ENCODE data around the gene SYCN.

The SYCN gene

DNA sequence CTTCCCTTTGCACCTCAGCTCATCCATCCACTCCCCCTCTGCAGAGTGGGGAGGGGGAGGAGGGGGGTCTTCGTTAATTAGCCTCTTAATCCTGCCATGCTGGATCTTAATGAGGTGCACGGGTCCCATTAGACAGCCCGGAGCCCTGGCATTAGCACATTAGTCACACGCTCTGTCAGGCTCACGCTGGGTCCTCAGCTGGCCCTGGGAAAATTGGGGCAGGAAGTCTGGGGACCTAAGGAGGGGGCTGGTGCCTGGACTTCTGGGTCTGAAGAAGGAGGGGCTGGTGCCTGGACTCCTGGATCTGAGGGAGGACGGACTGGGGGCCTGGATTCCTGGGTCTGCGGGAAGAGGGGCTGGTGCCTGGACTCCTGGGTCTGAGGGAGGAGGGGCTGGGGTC lies 7.7 kb downstream of the SYCN start:
- no peak for DNase-seq (ENCODE audit: extremely low read depth in 1 of 2, low read depth in 1 of 2)

- no peak for DNase-seq (ENCODE audit: extremely low read depth in 1 of 2, low read depth in 1 of 2)
Measured at GRCh38 chr19:39195755-39196154, 8.3 kb downstream of the SYCN start.

- no peak for DNase-seq (ENCODE audit: extremely low read depth in 1 of 2, low read depth in 1 of 2)
Measured at GRCh38 chr19:39194832-39195542, 9.1 kb downstream of the SYCN start.

DNA sequence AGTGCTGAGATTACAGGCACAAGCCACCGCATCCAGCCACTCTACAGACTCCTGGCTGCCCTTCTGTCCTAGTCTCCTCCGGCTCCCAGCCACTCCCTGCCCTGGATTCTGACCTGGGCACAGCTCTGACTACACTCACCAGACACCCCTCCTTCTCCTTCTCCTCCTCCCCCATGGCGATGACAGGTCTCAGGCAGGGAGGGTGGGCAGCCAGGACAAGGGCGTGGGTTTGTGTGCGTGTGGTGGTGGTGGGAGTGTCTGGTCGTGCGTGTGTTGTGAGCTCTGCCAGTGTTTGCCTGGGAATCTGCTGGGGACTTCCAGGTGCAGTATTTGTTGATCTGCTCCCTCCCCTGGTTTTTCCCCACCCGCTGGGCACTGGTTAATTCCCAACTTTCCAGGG lies 10.3 kb downstream of the SYCN start:
- DNase-seq (ENCODE audit: extremely low read depth in 1 of 2, low read depth in 1 of 2), result no peak

GRCh38 chr19:39192846-39193245 lies 11.2 kb downstream of the SYCN start:
- no peak for DNase-seq (ENCODE audit: extremely low read depth in 1 of 2, low read depth in 1 of 2)

- DNase-seq (ENCODE audit: extremely low read depth in 1 of 2, low read depth in 1 of 2), result no peak
Measured at GRCh38 chr19:39190768-39191167, 13.3 kb downstream of the SYCN start.

DNA sequence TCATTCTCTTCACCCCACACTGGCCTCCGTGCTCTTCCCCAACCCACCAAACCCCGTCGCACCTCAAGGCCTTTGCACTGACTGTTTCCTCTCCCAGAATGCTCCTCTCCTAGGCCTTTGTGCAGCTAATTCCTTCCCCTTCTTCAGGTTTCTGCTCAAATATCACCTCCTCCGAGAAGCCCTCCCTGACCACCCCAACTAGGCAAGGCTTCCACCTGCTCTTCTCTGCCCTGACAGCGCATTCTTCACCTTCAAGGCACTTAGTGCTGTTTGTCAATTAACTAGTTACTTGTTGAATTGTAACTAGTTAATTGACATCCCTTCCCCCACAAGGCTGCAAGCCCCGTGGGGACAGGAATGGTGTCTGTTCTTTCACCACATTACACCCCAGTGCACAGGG lies 15.1 kb downstream of the SYCN start:
- DNase-seq (ENCODE audit: extremely low read depth in 1 of 2, low read depth in 1 of 2), result no peak

- DNase-seq (ENCODE audit: extremely low read depth in 1 of 2, low read depth in 1 of 2), result no peak
Measured at GRCh38 chr19:39187552-39187943, 16.5 kb downstream of the SYCN start.

- no peak for DNase-seq (ENCODE audit: extremely low read depth in 1 of 2, low read depth in 1 of 2)
Measured at GRCh38 chr19:39186391-39186790, 17.7 kb downstream of the SYCN start.

DNA sequence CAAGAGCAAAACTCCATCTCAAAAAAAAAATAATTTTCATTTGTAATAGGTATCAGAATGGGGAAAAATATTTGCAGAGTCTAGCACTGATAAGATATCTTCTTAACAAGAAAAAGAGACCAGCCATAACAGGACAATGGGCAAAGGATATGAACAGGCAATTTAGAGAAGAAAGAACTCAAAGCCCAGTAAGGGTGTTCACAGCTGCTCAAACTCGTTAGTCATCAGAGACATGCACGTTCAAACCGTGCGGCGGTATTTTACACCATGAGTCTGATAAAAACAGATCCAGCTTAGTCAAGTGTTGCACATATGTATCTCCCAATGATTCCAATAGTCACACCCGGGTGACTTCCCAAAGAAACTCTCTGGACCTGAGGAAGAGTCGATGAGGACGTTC lies 21.0 kb downstream of the SYCN start:
- DNase-seq (ENCODE audit: extremely low read depth in 1 of 2, low read depth in 1 of 2), result no peak

- no peak for DNase-seq (ENCODE audit: extremely low read depth in 1 of 2, low read depth in 1 of 2)
Measured at GRCh38 chr19:39182174-39182505, 21.9 kb downstream of the SYCN start.

- no peak for DNase-seq (ENCODE audit: extremely low read depth in 1 of 2, low read depth in 1 of 2)
Measured at GRCh38 chr19:39181500-39182173, 22.4 kb downstream of the SYCN start.

- no peak for DNase-seq (ENCODE audit: extremely low read depth in 1 of 2, low read depth in 1 of 2)
Measured at GRCh38 chr19:39180749-39181148, 23.3 kb downstream of the SYCN start.

DNA sequence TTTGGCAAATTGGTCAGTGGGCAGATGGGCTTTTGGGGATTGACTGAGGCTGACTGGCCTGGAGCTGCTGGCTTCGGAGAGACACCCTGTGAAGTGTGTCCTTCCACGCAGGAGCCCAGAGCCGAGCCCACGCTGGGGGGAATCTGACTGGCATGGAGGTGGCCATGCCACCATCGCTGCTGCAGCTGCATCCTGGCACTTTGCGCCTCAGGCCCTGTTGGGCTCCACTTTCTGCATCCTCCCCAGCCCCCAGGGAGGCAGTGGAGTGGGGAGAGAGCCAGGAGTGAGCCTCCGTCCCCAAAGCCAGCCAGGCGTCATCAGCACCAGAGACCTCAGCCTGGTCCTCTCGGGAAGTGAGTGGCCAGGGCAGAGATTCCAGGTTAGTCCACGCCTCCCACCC lies 24.3 kb downstream of the SYCN start:
- DNase-seq (ENCODE audit: extremely low read depth in 1 of 2, low read depth in 1 of 2), result no peak

- DNase-seq (ENCODE audit: extremely low read depth in 1 of 2, low read depth in 1 of 2), result no peak
Measured at GRCh38 chr19:39178296-39179006, 25.6 kb downstream of the SYCN start.

- no peak for DNase-seq (ENCODE audit: extremely low read depth in 1 of 2, low read depth in 1 of 2)
Measured at GRCh38 chr19:39177736-39178135, 26.3 kb downstream of the SYCN start.

GRCh38 chr19:39177110-39177699 lies 26.9 kb downstream of the SYCN start:
- no peak for DNase-seq (ENCODE audit: extremely low read depth in 1 of 2, low read depth in 1 of 2)

DNA sequence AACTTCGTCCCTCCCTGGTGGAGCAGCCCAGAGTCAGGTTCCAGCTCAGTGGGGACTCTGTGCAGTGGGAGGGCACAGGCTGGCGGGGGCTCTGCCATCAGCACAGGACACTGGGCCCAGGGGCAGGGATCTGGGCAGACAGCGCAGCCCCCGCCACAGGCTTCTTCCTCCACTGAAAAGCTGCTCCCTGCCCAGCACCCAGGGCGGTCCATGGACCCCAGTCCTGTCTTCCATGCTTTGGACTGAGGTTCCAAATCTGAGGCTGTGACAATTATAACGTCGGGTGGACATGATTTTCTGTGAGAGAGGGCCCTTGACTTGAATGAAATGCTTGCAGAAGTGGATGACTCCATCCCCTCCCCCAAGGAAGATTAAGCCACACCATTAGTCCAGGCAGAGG lies 28.5 kb downstream of the SYCN start:
- no peak for DNase-seq (ENCODE audit: extremely low read depth in 1 of 2, low read depth in 1 of 2)

- no peak for DNase-seq (ENCODE audit: extremely low read depth in 1 of 2, low read depth in 1 of 2)
Measured at GRCh38 chr19:39174558-39175544, 29.2 kb downstream of the SYCN start.

GRCh38 chr19:39174142-39174541 lies 29.9 kb downstream of the SYCN start:
- no peak for DNase-seq (ENCODE audit: extremely low read depth in 1 of 2, low read depth in 1 of 2)
